Endodermal cell (in vitro differentiated cells): ENCODE data around the gene TPRA1. TPM values are rescaled to one million over a fixed set of nuclear protein-coding genes. Genes with fewer than 3 reads are reported as not detected.

Experiments
- DNase-seq: peaks from one replicate; pipeline ENCODE4 v3.0.0-alpha.2; 2017
- H3K27ac ChIP-seq: 2 replicates; pipeline ENCODE4 v1.5.1; 2013; ENCODE audit warnings: mild to moderate bottlenecking, low read depth, low read length, moderate library complexity
- H3K27me3 ChIP-seq: 2 replicates; pipeline ENCODE4 v1.6.1; 2013; ENCODE audit warnings: mild to moderate bottlenecking, low read length, moderate library complexity; ENCODE audit not compliant: insufficient read depth, control insufficient read depth, poor library complexity, severe bottlenecking
- H3K36me3 ChIP-seq: 2 replicates; pipeline ENCODE4 v1.7.0; 2013; ENCODE audit warnings: mild to moderate bottlenecking, low read length, moderate library complexity; ENCODE audit not compliant: control insufficient read depth, insufficient read depth
- H3K4me1 ChIP-seq: one replicate; pipeline ENCODE4 v1.7.0; 2013; ENCODE audit warnings: low read length; ENCODE audit not compliant: control insufficient read depth, insufficient read depth
- H3K4me3 ChIP-seq: 2 replicates; pipeline ENCODE4 v1.5.1; 2013; ENCODE audit warnings: mild to moderate bottlenecking, low read length, moderate library complexity
- H3K9ac ChIP-seq: 2 replicates; pipeline ENCODE4 v1.6.1; 2013; ENCODE audit warnings: mild to moderate bottlenecking, low read length, moderate library complexity; ENCODE audit not compliant: poor library complexity, severe bottlenecking; ENCODE audit errors: extremely low read depth
- H3K9me3 ChIP-seq: 2 replicates; pipeline ENCODE4 v1.6.1; 2013; ENCODE audit warnings: mild to moderate bottlenecking, low read length, moderate library complexity; ENCODE audit not compliant: control insufficient read depth
- H3K27ac Mint-ChIP-seq: 2 replicates; pipeline ENCODE4 v1.8.0; 2020; ENCODE audit warnings: mixed read lengths
- H3K27me3 Mint-ChIP-seq: 2 replicates; pipeline ENCODE4 v1.8.0; 2021; ENCODE audit warnings: mild to moderate bottlenecking, mixed read lengths; ENCODE audit not compliant: insufficient read depth
- H3K36me3 Mint-ChIP-seq: 2 replicates; pipeline ENCODE4 v1.8.0; 2020; ENCODE audit warnings: low read depth, mixed read lengths
- H3K4me1 Mint-ChIP-seq: 2 replicates; pipeline ENCODE4 v1.8.0; 2020; ENCODE audit warnings: mixed read lengths
- H3K4me3 Mint-ChIP-seq: 2 replicates; pipeline ENCODE4 v1.8.0; 2020; ENCODE audit warnings: mild to moderate bottlenecking, moderate library complexity, mixed read lengths
- H3K9me3 Mint-ChIP-seq: 2 replicates; pipeline ENCODE4 v1.8.0; 2020; ENCODE audit warnings: mild to moderate bottlenecking, mixed read lengths
- WGBS, 2 experiments: methylation state at CpG; one replicate each; pipeline versions ENCODE4 v1.1.5 to v1.1.7; 2013; ENCODE audit warnings: missing lambda C conversion rate in 2 of 2, mixed read lengths in 1 of 2; ENCODE audit not compliant: insufficient coverage in 1 of 2, insufficient read length in 1 of 2; 5-methylcytosine and 5-hydroxymethylcytosine counted together
- total RNA-seq, 2 donors: library from RNA; stranded (reverse); fragmentation: NEBNext Ultra II Directional in 1 of 2; extraction: Animal tissue kit (Norgen Biotek cat#: 25700) in 1 of 2; gene quantifications; 2 replicates in 1 of 2; 3 replicates in 1 of 2; pipeline ENCODE4 v1.2.1, GENCODE V29; 2021
- TF ChIP-seq, protein P1 (sequence below): fragments of 200-600 bp; sonication (generic); conservative IDR thresholded peaks from 2 replicates; pipeline ENCODE4 v1.5.0; 2021; ENCODE audit warnings: antibody characterized with exemption, mild to moderate bottlenecking

TPRA1 gene
- total RNA-seq, 2 donors from 2014 or later, result 22.9 TPM

DNA sequence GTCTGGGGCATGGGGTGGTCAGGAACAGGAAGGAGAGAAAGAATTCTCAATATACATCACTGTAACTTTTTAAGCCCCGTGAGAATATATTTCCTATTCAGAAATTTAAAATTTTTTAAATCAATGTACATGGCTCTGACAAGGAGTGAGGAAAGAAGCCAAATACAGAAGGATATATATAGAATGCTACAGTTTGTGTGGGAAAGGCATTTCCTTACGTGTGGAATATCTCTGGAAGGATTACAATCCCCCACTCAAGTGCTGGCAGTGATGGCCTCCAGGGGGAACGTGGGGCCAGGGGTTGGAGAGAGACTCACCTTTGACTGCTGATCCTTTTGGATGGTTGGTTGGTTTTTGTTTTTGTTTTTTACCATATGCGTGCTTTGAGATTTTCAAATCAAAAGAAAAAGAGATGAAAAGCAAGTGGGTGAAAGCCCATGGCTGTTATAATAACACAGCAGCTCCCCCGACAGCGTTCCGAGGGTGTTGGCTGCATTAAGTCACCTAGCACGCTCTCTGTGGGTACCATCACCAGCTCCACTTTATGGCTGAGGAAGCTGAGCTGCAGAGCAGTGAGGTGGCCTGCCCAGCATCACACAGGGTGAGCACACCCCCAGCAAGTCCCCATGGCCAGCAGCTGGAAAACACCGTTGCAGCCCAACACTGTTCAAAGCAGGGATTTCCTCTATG, 39.9 kb downstream of the TPRA1 start:
- Histone ChIP-seq H3K27me3 (no peaks in the 10 kb centered on the region), H3K27ac (no peak overlapping the region), H3K4me1 (no peaks in the 10 kb centered on the region), H3K9ac (no peak overlapping the region), H3K36me3 (no peaks in the 10 kb centered on the region), H3K4me3 (no peak overlapping the region), H3K9me3 (no peaks in the 10 kb centered on the region)
- Mint-ChIP-seq H3K27ac (no peak overlapping the region), H3K36me3 (no peaks in the 10 kb centered on the region), H3K9me3 (no peaks in the 10 kb centered on the region), H3K4me1 (peaks cover 10% of the 10 kb centered on the region), H3K4me3 (no peak overlapping the region), H3K27me3 (peaks cover 12% of the 10 kb centered on the region)
- DNase-seq, result no peak
- TF ChIP-seq, protein P1, sequence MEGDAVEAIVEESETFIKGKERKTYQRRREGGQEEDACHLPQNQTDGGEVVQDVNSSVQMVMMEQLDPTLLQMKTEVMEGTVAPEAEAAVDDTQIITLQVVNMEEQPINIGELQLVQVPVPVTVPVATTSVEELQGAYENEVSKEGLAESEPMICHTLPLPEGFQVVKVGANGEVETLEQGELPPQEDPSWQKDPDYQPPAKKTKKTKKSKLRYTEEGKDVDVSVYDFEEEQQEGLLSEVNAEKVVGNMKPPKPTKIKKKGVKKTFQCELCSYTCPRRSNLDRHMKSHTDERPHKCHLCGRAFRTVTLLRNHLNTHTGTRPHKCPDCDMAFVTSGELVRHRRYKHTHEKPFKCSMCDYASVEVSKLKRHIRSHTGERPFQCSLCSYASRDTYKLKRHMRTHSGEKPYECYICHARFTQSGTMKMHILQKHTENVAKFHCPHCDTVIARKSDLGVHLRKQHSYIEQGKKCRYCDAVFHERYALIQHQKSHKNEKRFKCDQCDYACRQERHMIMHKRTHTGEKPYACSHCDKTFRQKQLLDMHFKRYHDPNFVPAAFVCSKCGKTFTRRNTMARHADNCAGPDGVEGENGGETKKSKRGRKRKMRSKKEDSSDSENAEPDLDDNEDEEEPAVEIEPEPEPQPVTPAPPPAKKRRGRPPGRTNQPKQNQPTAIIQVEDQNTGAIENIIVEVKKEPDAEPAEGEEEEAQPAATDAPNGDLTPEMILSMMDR, result peak; percentile 29
- 82 to 84% methylated on average over 7 to 9 of the region's 9 CpGs for WGBS, 2 experiments

DNA sequence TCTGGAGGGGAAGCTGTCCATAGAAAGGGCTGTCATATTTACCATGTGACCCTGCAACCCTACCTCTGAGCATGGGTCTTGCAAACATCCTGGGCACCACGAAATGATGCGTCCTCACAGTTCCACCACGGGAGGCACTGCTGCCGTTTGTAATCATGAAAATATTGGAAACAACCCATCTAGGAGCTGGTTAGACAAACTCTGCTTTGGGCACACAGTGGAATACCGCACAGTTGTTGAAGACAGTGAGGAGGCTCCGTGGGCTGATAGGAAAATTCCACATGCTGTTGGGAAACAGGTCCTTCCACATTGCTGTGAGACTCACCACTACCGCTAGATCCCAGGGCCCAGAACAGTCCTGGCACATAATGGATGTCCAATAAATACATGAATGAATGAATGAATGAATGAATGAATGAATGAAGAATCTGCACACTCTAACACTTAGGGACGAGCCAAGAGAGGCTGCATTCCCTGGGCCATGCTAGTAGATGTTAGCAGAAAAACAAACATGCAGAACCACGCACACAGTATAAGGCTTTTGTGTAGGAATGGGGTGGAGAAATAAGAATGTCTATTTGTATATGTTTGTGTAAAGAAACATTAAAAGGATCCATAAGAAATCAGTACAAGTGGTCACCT, 40.6 kb downstream of the TPRA1 start:
- no peak overlapping the region for H3K27ac Mint-ChIP-seq
- H3K4me3 Mint-ChIP-seq, result no peak overlapping the region

DNA sequence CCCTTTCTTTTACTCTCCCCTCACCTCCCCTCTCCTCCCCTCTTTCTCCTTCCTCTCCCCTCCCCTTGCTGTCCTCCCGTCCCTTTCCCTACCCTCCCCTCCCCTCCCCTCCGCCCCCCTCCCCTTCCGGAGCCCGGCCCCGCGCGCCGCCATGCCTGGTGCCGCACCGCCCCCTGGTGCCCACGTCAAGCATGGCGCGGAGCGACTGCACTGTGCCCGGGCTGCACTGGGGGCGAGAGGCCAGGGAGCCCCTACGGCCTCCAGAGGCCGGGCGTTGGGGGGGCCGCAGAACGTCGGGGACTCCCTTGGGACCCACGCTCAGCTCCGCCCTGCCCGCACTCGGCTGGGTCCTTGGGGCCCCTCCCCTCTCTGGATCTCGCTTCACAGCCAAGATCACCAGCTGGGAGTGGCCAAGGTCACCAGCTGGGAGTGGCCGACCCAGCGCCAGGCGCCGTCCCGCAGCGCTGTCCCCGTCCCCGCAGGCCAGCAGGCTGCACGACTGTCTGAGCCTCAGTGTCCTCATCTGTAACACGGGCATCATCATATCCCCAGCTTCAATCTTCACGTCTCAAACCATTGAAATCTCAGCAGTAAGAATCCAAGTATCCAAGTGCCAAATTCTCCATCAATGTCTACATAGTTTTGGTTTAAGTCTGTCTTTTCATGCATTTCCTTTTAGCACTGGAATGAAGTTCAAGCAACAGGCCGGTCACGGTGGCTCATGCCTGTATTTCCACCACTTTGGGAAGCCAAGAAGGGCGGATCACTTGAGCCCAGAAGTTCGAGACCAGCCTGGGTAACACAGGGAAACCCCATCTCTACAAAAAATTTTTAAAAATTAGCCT, 42.5 kb downstream of the TPRA1 start:
- Histone ChIP-seq H3K4me3 (peak overlapping the region; percentile 78), H3K9me3 (no peaks in the 10 kb centered on the region), H3K27me3 (no peaks in the 10 kb centered on the region), H3K4me1 (no peaks in the 10 kb centered on the region), H3K36me3 (no peaks in the 10 kb centered on the region), H3K27ac (no peak overlapping the region), H3K9ac (no peak overlapping the region)
- Mint-ChIP-seq H3K27ac (no peak overlapping the region), H3K4me1 (peaks cover 10% of the 10 kb centered on the region), H3K36me3 (no peaks in the 10 kb centered on the region), H3K9me3 (no peaks in the 10 kb centered on the region), H3K4me3 (peak overlapping the region; percentile 60), H3K27me3 (peaks cover 16% of the 10 kb centered on the region)
- DNase-seq, result peak; percentile 97
- 7 to 37% methylated on average over 8 to 41 of the region's 42 CpGs for WGBS, 2 experiments
- TF ChIP-seq, protein P1, result peak; percentile 80

More for the DNA sequence above, 40.6 kb downstream of the TPRA1 start:
- no peaks in the 10 kb centered on the region for H3K36me3 Mint-ChIP-seq
- TF ChIP-seq, protein P1, result no peak
- Histone ChIP-seq H3K4me1 (no peaks in the 10 kb centered on the region), H3K4me3 (no peak overlapping the region), H3K9ac (no peak overlapping the region), H3K27me3 (no peaks in the 10 kb centered on the region), H3K36me3 (no peaks in the 10 kb centered on the region), H3K27ac (no peak overlapping the region), H3K9me3 (no peaks in the 10 kb centered on the region)
- 85 to 92% methylated on average over 7 to 9 of the region's 9 CpGs for WGBS, 2 experiments
- no peak for DNase-seq
- H3K4me1 Mint-ChIP-seq, result peaks cover 10% of the 10 kb centered on the region
- peaks cover 12% of the 10 kb centered on the region for H3K27me3 Mint-ChIP-seq
- no peaks in the 10 kb centered on the region for H3K9me3 Mint-ChIP-seq
